Hypothalamus (tissue), 51 donors: ENCODE results near the gene ADAMTS16.

Experiments used
- DNase-seq, 51 donors: peaks; one replicate each; lab custom pipeline; 2025; lab: John Stamatoyannopoulos, UW

ADAMTS16 gene

GRCh38 chr5:5182508-5183188 lies 42.5 kb downstream of the ADAMTS16 start:
- no peak for DNase-seq

GRCh38 chr5:5183189-5183699 lies 43.1 kb downstream of the ADAMTS16 start:
- DNase-seq: no peak

GRCh38 chr5:5183933-5184332 lies 43.8 kb downstream of the ADAMTS16 start:
- DNase-seq: no peak

- DNase-seq: no peak
Measured at GRCh38 chr5:5188376-5189050, 48.4 kb downstream of the ADAMTS16 start.

- no peak for DNase-seq
Measured at GRCh38 chr5:5189051-5189430, 48.9 kb downstream of the ADAMTS16 start.

- DNase-seq: no peak
Measured at GRCh38 chr5:5191906-5192305, 51.8 kb downstream of the ADAMTS16 start.

- DNase-seq: no peak
Measured at GRCh38 chr5:5192681-5193080, 52.6 kb downstream of the ADAMTS16 start.

GRCh38 chr5:5195128-5195918 lies 55.2 kb downstream of the ADAMTS16 start:
- no peak for DNase-seq

GRCh38 chr5:5198135-5198534 lies 58.0 kb downstream of the ADAMTS16 start:
- DNase-seq: no peak

- no peak for DNase-seq
Measured at GRCh38 chr5:5198815-5199214, 58.7 kb downstream of the ADAMTS16 start.

GRCh38 chr5:5199495-5199894 lies 59.4 kb downstream of the ADAMTS16 start:
- no peak for DNase-seq

- DNase-seq: no peak
Measured at GRCh38 chr5:5200133-5200532, 60.0 kb downstream of the ADAMTS16 start.

- DNase-seq: no peak
Measured at GRCh38 chr5:5202321-5202720, 62.2 kb downstream of the ADAMTS16 start.

- DNase-seq: no peak
Measured at GRCh38 chr5:5203451-5203850, 63.3 kb downstream of the ADAMTS16 start.

- DNase-seq: no peak
Measured at GRCh38 chr5:5207828-5208227, 67.7 kb downstream of the ADAMTS16 start.

GRCh38 chr5:5209089-5209488 lies 69.0 kb downstream of the ADAMTS16 start:
- no peak for DNase-seq

GRCh38 chr5:5209510-5210286 lies 69.6 kb downstream of the ADAMTS16 start:
- DNase-seq: no peak

- no peak for DNase-seq
Measured at GRCh38 chr5:5217371-5217770, 77.2 kb downstream of the ADAMTS16 start.

GRCh38 chr5:5218396-5218795 lies 78.3 kb downstream of the ADAMTS16 start:
- no peak for DNase-seq

GRCh38 chr5:5219541-5219940 lies 79.4 kb downstream of the ADAMTS16 start:
- no peak for DNase-seq
